ENCODE measurements around the gene WDR59.

DNA sequence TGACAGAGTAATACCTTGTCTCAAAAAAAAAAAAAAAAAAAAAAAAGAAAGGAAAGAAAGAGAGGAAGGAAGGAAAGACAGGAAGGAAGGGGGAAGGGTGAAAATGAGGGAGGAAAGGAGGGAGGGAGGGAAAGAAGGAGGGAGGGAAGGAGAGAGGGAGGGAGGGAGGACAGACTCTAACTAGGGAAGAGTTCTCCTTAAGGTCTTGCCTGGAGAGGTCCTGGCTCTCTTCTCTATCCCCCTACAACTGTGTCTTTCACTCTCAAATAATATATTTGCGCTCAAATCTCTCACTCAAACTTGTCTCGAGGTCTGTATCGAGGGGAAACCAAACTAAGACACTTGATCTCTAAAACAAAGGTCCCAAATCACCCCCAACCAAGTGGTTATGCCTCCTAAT is 35.6 kb downstream of the WDR59 start:
- TF ChIP-seq, protein P1, sequence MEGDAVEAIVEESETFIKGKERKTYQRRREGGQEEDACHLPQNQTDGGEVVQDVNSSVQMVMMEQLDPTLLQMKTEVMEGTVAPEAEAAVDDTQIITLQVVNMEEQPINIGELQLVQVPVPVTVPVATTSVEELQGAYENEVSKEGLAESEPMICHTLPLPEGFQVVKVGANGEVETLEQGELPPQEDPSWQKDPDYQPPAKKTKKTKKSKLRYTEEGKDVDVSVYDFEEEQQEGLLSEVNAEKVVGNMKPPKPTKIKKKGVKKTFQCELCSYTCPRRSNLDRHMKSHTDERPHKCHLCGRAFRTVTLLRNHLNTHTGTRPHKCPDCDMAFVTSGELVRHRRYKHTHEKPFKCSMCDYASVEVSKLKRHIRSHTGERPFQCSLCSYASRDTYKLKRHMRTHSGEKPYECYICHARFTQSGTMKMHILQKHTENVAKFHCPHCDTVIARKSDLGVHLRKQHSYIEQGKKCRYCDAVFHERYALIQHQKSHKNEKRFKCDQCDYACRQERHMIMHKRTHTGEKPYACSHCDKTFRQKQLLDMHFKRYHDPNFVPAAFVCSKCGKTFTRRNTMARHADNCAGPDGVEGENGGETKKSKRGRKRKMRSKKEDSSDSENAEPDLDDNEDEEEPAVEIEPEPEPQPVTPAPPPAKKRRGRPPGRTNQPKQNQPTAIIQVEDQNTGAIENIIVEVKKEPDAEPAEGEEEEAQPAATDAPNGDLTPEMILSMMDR (conservative IDR thresholded peaks at IDR 0.05; ENCODE audit: low read depth, low read length): no peak
- TF ChIP-seq RAD21 (IDR thresholded peaks at IDR 0.05; ENCODE audit: low read length) (no peak), FOS (IDR thresholded peaks at IDR 0.05; ENCODE audit: low read depth, low read length) (no peak), POLR2A (IDR thresholded peaks at IDR 0.05; ENCODE audit: low read depth, low read length) (no peak)

All from IMR-90 (cell line).